Inferior parietal cortex (tissue), 1 donor: ENCODE results near the gene NTNG2.

Experiments
- DNase-seq: peaks from one replicate; pipeline ENCODE4 v3.0.0-alpha.2; 2016; ENCODE audit errors: extremely low spot score

The NTNG2 gene

GRCh38 chr9:132171702-132172101 lies 9.8 kb downstream of the NTNG2 start:
- DNase-seq, result no peak

DNA sequence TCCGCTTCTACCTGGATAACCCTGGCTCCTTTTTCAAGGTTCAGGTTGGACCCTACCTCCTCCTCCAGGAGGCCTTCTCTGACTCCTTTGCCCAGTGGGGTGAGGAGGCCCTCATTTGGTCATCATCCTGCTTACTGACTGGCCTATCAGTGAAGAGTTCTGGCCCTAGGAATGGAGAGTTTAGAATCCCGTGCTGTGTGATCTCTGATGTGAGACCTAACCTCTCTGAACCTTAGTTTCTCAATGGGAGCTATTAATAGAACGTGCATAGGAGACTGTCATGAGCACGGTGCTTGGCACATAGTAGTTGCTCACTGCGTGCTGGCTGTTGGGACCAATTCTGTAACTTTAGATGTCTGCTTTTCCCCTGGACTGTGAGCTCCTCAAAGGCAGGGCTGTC lies 10.3 kb downstream of the NTNG2 start:
- DNase-seq, result no peak

DNA sequence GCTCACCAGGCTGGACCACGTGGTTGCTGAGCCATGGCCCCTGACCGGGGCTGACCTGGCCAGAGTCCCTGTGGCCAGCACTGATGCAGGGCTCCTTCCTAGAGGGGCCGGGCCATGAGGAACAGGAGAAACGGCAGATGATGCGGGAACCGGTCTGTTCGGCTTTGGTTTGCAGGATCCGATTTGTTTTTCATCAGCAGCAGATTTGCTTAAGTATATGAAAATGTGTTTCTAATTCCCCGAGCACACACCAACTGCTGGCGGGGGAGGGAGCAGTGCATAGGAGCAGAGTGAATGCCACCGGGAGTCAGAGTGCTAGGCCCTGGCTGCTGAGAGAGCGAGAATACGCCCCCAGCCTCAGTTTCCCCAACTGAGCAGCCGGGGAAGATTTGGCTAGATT lies 13.6 kb downstream of the NTNG2 start:
- no peak for DNase-seq

GRCh38 chr9:132176338-132176737 lies 14.5 kb downstream of the NTNG2 start:
- DNase-seq, result no peak

DNA sequence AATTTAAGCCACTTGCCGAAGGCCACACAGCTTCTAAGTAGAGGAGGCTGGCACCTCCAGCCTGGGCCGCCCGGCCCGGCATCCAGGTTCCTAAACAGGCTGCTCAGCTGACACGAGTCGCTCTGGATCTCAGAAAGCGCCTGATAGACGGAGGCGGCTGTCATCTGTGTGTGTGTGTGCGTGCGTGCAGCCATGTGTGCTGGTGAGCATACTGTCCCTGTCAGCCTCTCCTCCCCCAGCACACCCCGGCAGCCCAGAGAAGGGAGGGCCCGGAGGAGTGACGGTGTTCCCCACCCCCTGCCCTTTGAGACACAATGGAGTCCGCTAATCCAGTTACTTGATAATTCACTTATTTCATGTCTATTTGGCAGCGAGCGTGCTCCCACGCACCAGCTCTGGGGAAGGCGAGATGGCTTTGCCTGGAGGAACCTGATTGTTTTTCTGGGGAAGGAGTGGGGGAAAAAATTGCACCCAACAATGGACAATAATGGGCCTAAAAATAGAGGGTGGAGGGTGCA lies 20.0 kb downstream of the NTNG2 start:
- DNase-seq, result no peak

GRCh38 chr9:132182314-132183091 lies 20.6 kb downstream of the NTNG2 start:
- DNase-seq, result no peak

GRCh38 chr9:132183134-132183533 lies 21.3 kb downstream of the NTNG2 start:
- DNase-seq, result no peak

DNA sequence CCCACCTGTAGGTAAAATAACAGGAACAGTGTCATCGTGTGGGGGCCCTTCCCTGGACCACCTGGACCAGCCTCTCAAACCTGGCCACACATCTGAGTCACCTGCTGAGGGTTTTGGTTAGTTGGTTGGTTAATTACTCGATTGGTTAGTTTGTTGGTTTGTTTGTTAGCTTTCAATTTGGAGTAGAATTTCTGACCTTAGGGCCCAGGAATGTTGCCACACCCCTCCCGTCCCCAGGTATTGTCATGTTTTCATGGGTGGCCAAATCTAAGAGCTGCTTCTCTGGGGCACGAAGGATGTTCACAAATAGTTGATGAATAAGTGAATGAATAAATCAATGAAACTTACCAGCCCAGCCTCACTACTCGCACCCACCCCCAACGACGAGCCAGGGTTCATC lies 21.9 kb downstream of the NTNG2 start:
- no peak for DNase-seq

DNA sequence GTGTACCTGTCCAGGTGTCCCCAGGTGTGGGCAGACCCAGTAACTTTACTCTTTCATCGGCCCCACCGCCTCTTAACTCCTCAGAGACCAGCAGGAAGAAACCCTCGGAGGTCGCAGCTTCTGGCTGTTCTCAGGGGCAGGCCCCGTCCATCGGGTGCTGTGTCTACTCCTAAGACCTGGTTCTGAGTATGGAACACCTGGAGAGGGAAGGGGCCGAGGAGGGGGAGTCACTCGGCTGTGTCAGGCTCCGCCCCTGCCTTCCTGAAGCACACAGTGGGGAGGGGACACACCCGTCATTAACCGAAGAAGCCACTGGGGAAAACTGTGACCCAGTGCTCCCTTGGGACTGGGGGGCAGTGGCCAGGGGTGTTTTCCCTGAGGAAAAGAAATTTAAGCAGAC lies 22.3 kb downstream of the NTNG2 start:
- no peak for DNase-seq

DNA sequence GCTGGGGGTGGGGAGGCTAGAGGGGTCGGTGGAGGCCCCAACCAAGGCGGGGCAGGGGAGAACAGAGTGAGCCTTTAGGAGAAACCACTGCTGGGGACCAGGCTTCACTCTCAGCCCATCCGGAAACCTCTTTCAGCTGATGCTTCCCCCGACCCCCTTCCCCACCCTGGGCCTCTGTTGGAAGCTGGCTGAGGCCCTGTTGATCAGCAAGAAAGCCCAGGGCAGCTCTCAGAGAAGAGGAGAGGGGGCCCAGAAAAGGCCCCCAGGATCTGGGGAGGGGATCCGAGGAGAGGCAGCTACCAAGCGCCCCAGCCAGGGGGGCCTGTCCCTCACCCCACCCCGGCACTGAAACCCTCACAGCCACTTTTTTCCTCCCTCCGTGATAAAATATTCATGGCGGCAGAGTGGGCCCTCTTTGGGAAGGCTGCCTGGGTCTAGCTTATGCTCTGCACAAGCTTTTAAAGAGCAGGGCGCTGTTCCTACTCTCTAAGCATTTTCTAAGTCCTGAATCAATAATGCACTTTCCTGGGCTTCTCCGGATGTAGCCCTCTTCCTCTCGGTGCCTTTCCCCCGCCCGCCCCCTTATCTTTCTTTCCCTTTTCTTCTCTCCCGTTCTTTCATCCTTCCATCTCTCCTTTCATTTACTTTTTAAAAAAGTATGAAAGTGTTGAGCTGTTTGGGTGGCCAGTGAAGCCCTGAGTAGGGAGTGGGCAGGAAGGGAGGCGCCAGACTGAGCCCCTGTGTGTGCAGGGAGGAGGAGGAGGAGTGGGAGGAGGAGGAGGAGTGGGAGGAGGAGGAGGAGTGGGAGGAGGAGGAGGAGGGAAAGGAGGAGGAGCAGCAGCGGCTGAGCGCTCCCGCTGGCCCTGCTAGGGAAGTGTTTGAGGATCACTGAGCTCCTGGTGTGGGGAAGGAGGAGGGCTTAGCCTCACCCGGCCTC lies 23.5 kb downstream of the NTNG2 start:
- no peak for DNase-seq

- no peak for DNase-seq
Measured at GRCh38 chr9:132187121-132187620, 25.3 kb downstream of the NTNG2 start.

- no peak for DNase-seq
Measured at GRCh38 chr9:132190966-132191365, 29.1 kb downstream of the NTNG2 start.

DNA sequence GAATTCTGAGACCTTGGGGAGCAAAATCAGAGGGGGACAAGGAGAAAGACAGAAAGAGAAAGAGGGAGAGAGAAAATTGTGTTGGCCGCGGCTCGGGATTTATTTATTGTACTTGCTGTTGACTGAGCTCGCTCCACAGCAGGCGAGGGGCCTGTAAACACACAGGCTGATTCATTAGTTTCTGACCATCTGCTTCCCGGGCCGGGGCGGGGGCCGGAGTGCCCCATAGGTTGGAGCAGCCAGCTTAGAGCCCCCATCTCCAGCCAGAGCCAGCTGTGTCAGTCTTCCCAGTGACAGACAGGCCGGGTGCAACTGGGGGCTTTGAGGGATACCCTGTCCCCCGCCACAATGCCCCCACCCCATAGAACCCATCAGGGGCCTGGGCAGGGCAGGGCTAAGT lies 30.9 kb downstream of the NTNG2 start:
- peak; percentile 43 for DNase-seq

DNA sequence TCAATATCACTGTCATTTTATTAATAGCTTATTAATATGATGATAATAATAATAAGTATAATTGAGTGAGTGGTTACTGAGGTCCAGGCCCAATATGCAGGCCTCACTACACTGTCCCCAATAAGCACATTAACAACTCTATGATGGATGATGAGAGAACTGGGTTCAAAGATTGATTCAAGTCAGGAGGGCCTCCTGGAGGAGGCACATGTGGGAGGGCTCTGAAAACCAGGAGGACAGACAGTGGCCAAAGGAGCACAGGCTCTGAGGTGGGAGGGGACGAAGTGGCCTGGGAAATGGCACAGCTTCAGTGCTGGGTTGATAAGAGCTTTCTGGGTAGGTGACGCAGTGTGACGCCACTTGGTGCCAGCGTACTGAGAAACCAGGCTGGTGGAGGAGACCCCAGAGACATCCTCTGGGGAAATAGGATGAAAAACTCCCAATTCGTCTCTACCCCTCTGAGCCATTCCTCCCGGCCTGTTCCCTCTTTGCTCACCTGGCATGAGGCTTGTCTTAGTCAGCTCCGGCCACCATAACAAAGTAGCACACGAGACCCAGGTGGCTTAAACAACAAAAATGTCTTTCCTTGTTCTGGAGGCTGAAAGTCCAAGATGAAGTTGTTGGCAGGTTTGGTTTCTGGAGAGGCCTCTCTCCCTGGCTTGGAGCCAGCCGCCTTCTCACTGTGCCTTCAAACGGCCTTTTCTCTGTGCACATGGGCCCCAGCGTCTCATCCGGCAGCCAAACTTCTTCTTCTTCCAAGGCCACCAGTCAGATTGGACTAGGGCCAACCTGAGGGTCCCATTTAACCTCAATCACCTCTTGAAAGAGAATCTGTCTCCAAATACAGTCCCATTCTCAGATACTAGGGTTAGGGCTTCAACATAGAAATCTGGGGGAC lies 31.6 kb downstream of the NTNG2 start:
- DNase-seq, result no peak

DNA sequence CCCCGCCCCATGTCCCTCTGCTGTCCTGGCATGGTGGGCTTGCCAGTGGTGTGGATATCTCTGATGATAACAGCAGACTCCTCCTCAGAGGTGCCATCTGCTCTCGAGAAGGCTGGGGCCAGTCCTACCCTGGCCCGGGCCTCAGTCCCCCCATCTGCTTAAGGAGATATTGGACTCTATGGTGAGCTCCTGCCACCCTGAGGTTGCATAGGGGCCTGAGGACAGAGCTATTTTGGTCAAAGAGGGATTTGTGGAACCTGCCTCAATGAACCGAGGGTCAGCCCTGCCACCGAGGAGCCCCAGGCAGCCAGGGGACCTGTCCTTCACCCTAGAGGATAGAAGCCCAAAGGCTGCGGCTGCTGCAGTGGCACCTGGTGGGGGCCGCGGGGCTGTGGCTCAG lies 32.6 kb downstream of the NTNG2 start:
- DNase-seq, result no peak

GRCh38 chr9:132197315-132197714 lies 35.5 kb downstream of the NTNG2 start:
- DNase-seq, result no peak

DNA sequence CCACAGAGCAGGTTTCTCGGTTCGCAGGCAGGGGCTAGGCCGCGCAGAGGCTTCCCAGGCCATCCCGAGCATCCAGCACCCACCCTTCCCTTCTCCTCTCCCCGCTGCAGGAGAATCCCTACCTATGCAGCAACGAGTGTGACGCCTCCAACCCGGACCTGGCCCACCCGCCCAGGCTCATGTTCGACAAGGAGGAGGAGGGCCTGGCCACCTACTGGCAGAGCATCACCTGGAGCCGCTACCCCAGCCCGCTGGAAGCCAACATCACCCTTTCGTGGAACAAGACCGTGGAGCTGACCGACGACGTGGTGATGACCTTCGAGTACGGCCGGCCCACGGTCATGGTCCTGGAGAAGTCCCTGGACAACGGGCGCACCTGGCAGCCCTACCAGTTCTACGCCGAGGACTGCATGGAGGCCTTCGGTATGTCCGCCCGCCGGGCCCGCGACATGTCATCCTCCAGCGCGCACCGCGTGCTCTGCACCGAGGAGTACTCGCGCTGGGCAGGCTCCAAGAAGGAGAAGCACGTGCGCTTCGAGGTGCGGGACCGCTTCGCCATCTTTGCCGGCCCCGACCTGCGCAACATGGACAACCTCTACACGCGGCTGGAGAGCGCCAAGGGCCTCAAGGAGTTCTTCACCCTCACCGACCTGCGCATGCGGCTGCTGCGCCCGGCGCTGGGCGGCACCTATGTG lies 36.1 kb downstream of the NTNG2 start:
- DNase-seq, result no peak

- DNase-seq, result no peak
Measured at GRCh38 chr9:132199056-132199455, 37.2 kb downstream of the NTNG2 start.

- DNase-seq, result no peak
Measured at GRCh38 chr9:132200706-132201105, 38.8 kb downstream of the NTNG2 start.

GRCh38 chr9:132201139-132201538 lies 39.3 kb downstream of the NTNG2 start:
- no peak for DNase-seq
